GM23248 (cell line): ENCODE measurements around the gene C22orf39. TPM values are rescaled to one million over a fixed set of nuclear protein-coding genes. Genes with fewer than 3 reads are reported as not detected.

Experiments
- DNase-seq: peaks from one replicate; pipeline ENCODE4 v3.0.0-alpha.2; 2015
- H2AFZ ChIP-seq: fragments of 200-600 bp; sonication (generic); 2 replicates; pipeline ENCODE4 v1.6.1; 2016; ENCODE audit warnings: antibody characterized with exemption
- H3F3A ChIP-seq: fragments of 200-600 bp; sonication (generic); 2 replicates; pipeline ENCODE4 v1.6.1; 2016; ENCODE audit warnings: mild to moderate bottlenecking, antibody characterized with exemption, mixed run types; ENCODE audit not compliant: insufficient read depth
- H3K27ac ChIP-seq: fragments of 200-600 bp; sonication (generic); 2 replicates; pipeline ENCODE4 v1.5.1; 2016; ENCODE audit warnings: mild to moderate bottlenecking
- H3K27me3 ChIP-seq: fragments of 200-600 bp; sonication (generic); replicated peaks from 2 replicates; pipeline ENCODE4 v1.6.1; 2016; ENCODE audit warnings: mild to moderate bottlenecking; ENCODE audit not compliant: insufficient read depth
- H3K36me3 ChIP-seq: fragments of 200-600 bp; sonication (generic); 2 replicates; pipeline ENCODE4 v1.6.1; 2016; ENCODE audit warnings: low read depth, mild to moderate bottlenecking
- H3K4me1 ChIP-seq: fragments of 200-600 bp; sonication (generic); 2 replicates; pipeline ENCODE4 v1.6.1; 2016; ENCODE audit warnings: mild to moderate bottlenecking; ENCODE audit not compliant: insufficient read depth
- H3K4me2 ChIP-seq: fragments of 200-600 bp; sonication (generic); one replicate; pipeline ENCODE4 v1.6.1; 2016; ENCODE audit warnings: mild to moderate bottlenecking; ENCODE audit not compliant: unreplicated experiment
- H3K4me3 ChIP-seq: fragments of 200-600 bp; sonication (generic); 2 replicates; pipeline ENCODE4 v1.5.1; 2016; ENCODE audit warnings: mild to moderate bottlenecking
- H3K79me2 ChIP-seq: fragments of 200-600 bp; sonication (generic); 2 replicates; pipeline ENCODE4 v1.6.1; 2016; ENCODE audit warnings: mild to moderate bottlenecking; ENCODE audit not compliant: insufficient read depth
- H3K9ac ChIP-seq: fragments of 200-600 bp; sonication (generic); 2 replicates; pipeline ENCODE4 v1.6.1; 2016; ENCODE audit warnings: mild to moderate bottlenecking
- H3K9me2 ChIP-seq: fragments of 200-600 bp; sonication (generic); 2 replicates; pipeline ENCODE4 v1.6.1; 2016; ENCODE audit warnings: mixed run types, mild to moderate bottlenecking, moderate library complexity; ENCODE audit not compliant: insufficient read depth
- H3K9me3 ChIP-seq: fragments of 200-600 bp; sonication (generic); one replicate; pipeline ENCODE4 v1.6.1; 2017; ENCODE audit warnings: low read depth
- H4K20me1 ChIP-seq: fragments of 200-600 bp; sonication (generic); 2 replicates; pipeline ENCODE4 v1.6.0; 2016; ENCODE audit not compliant: insufficient read depth
- EZH2 ChIP-seq: fragments of 200-600 bp; sonication (generic); IDR thresholded peaks from 2 replicates; pipeline ENCODE4 v1.6.1; 2018; ENCODE audit warnings: antibody characterized with exemption, mild to moderate bottlenecking; ENCODE audit not compliant: insufficient read depth, poor library complexity, severe bottlenecking
- EZH2phosphoT487 ChIP-seq: fragments of 200-600 bp; sonication (generic); IDR thresholded peaks from 2 replicates; pipeline ENCODE4 v1.6.1; 2018; ENCODE audit warnings: antibody characterized with exemption, moderate library complexity, mild to moderate bottlenecking, low read depth; ENCODE audit not compliant: insufficient read depth
- WGBS, 2 experiments: methylation state at CpG; one replicate each; pipeline ENCODE4 v1.1.6; 2015 to 2017; ENCODE audit warnings: low lambda C conversion rate in 2 of 2, low coverage in 1 of 2; ENCODE audit errors: missing lambda C conversion rate in 2 of 2; 5-methylcytosine and 5-hydroxymethylcytosine counted together
- in situ Hi-C: fragments of 300-500 bp; cut with MboI; formaldehyde crosslinking; loops from 2 replicates; pipeline ENCODE4 v1.15.0; 2020
- polyA plus RNA-seq: library from polyadenylated mRNA; unstranded; fragments of >200 nt; fragmentation: Nextera tagmentation; extraction: Ambion mirVana; gene quantifications from 2 replicates; pipeline ENCODE4 v1.2.1, GENCODE V29; 2016
- total RNA-seq: library from RNA; depleted of rRNA; stranded (reverse); fragments of >200 nt; shearing (Covaris generic); gene quantifications from 2 replicates; pipeline ENCODE4 v1.2.3, GENCODE V29; 2014

Gene C22orf39
- total and polyA plus RNA-seq, 2 experiments from 2014 or later = 15.0 to 22.8 TPM

- Histone ChIP-seq H3K36me3 (peaks cover 36% of the 10 kb centered on the region), H3K9ac (no peak overlapping the region), H2AFZ (no peak overlapping the region), H3F3A (no peaks in the 10 kb centered on the region), H4K20me1 (no peaks in the 10 kb centered on the region; the same call in 1 of the 2 replicates), H3K27me3 (no peaks in the 10 kb centered on the region), H3K4me1 (no peaks in the 10 kb centered on the region), H3K4me3 (no peak overlapping the region), H3K27ac (no peak overlapping the region), H3K9me2 (no peaks in the 10 kb centered on the region), H3K79me2 (peaks cover 53% of the 10 kb centered on the region), H3K4me2 (no peak overlapping the region), H3K9me3 (no peaks in the 10 kb centered on the region)
- no peak for DNase-seq
- in situ Hi-C loops = no loop called here
- 94 to 98% methylated on average over 4 of the region's 4 CpGs for WGBS, 2 experiments
- TF ChIP-seq EZH2phosphoT487 = no peak
- no peak for TF ChIP-seq EZH2
Measured at GRCh38 chr22:19406846-19407245, 40.7 kb downstream of the C22orf39 start.

GRCh38 chr22:19406281-19406811 is 41.2 kb downstream of the C22orf39 start:
- DNase-seq = no peak
- H3K9me2 ChIP-seq = no peaks in the 10 kb centered on the region
- peaks cover 36% of the 10 kb centered on the region for H3K36me3 ChIP-seq
- no peaks in the 10 kb centered on the region; the same call in 1 of the 2 replicates for H4K20me1 ChIP-seq
- no peak overlapping the region for H3K27ac ChIP-seq
- no peak overlapping the region for H2AFZ ChIP-seq
- no peak overlapping the region for H3K4me3 ChIP-seq
- H3F3A ChIP-seq = no peaks in the 10 kb centered on the region
- H3K4me1 ChIP-seq = no peaks in the 10 kb centered on the region
- H3K4me2 ChIP-seq = no peak overlapping the region
- 93 to 97% methylated on average over 3 of the region's 3 CpGs for WGBS, 2 experiments
- peaks cover 53% of the 10 kb centered on the region for H3K79me2 ChIP-seq
- no peaks in the 10 kb centered on the region for H3K9me3 ChIP-seq
- no peak for TF ChIP-seq EZH2
- no peak for TF ChIP-seq EZH2phosphoT487
- in situ Hi-C loops = no loop called here
- H3K9ac ChIP-seq = no peak overlapping the region
- no peaks in the 10 kb centered on the region for H3K27me3 ChIP-seq

- no peak overlapping the region for H3K9ac ChIP-seq
- no peaks in the 10 kb centered on the region for H3K9me3 ChIP-seq
- no peak overlapping the region for H3K4me2 ChIP-seq
- H3K4me1 ChIP-seq = no peaks in the 10 kb centered on the region
- H3K4me3 ChIP-seq = no peak overlapping the region
- no peak overlapping the region for H3K27ac ChIP-seq
- H3K36me3 ChIP-seq = peaks cover 36% of the 10 kb centered on the region
- H3K79me2 ChIP-seq = peaks cover 47% of the 10 kb centered on the region
- DNase-seq = no peak
- 98 to 100% methylated on average over 8 of the region's 8 CpGs for WGBS, 2 experiments
- TF ChIP-seq EZH2 (no peak), EZH2phosphoT487 (no peak)
- no peaks in the 10 kb centered on the region for H3K9me2 ChIP-seq
- H2AFZ ChIP-seq = no peak overlapping the region
- H4K20me1 ChIP-seq = no peaks in the 10 kb centered on the region; the same call in 1 of the 2 replicates
- H3F3A ChIP-seq = no peaks in the 10 kb centered on the region
- H3K27me3 ChIP-seq = no peaks in the 10 kb centered on the region
- in situ Hi-C loops = no loop called here
Measured at GRCh38 chr22:19405652-19406051, 41.9 kb downstream of the C22orf39 start.

GRCh38 chr22:19405133-19405532 is 42.4 kb downstream of the C22orf39 start:
- Histone ChIP-seq H3K9ac (no peak overlapping the region), H3K4me3 (no peak overlapping the region), H2AFZ (no peak overlapping the region), H3K4me1 (no peaks in the 10 kb centered on the region), H4K20me1 (no peaks in the 10 kb centered on the region), H3K36me3 (peaks cover 36% of the 10 kb centered on the region), H3K79me2 (peaks cover 42% of the 10 kb centered on the region), H3K4me2 (no peak overlapping the region), H3K27ac (no peak overlapping the region), H3K9me2 (no peaks in the 10 kb centered on the region), H3K9me3 (no peaks in the 10 kb centered on the region), H3K27me3 (no peaks in the 10 kb centered on the region), H3F3A (no peaks in the 10 kb centered on the region)
- TF ChIP-seq EZH2phosphoT487 = no peak
- no peak for DNase-seq
- 92 to 94% methylated on average over 4 of the region's 4 CpGs for WGBS, 2 experiments
- in situ Hi-C loops = no loop called here

- DNase-seq = no peak
- Histone ChIP-seq H4K20me1 (no peaks in the 10 kb centered on the region), H3F3A (no peaks in the 10 kb centered on the region), H2AFZ (no peak overlapping the region), H3K9ac (no peak overlapping the region), H3K9me2 (no peaks in the 10 kb centered on the region), H3K4me1 (no peaks in the 10 kb centered on the region), H3K4me2 (no peak overlapping the region), H3K27me3 (no peaks in the 10 kb centered on the region), H3K4me3 (no peak overlapping the region), H3K9me3 (no peaks in the 10 kb centered on the region), H3K79me2 (peaks cover 37% of the 10 kb centered on the region), H3K27ac (no peak overlapping the region), H3K36me3 (peaks cover 36% of the 10 kb centered on the region)
- TF ChIP-seq EZH2 = no peak
- no peak for TF ChIP-seq EZH2phosphoT487
- in situ Hi-C loops = no loop called here
- WGBS, 2 experiments = 92 to 97% methylated on average over 3 of the region's 3 CpGs
Measured at GRCh38 chr22:19404676-19405075, 42.8 kb downstream of the C22orf39 start.
